HUES48 (cell line): ENCODE results near the gene MYBPC1.
"Not testable (repeated sequence)": the region's sequence is repeated elsewhere in the genome, so short reads cannot be mapped to it uniquely, and the experiment has no call there.

Experiments
- H3K27ac ChIP-seq: one replicate; pipeline ENCODE4 v1.7.0; 2013; ENCODE audit warnings: low read depth, low read length, inconsistent platforms
- H3K27me3 ChIP-seq: 2 replicates; pipeline ENCODE4 v1.6.1; 2013; ENCODE audit warnings: mild to moderate bottlenecking, low read length; ENCODE audit not compliant: control insufficient read depth, insufficient read depth
- H3K36me3 ChIP-seq: 2 replicates; pipeline ENCODE4 v1.6.1; 2013; ENCODE audit warnings: low read length; ENCODE audit not compliant: control insufficient read depth, insufficient read depth
- H3K4me1 ChIP-seq: 2 replicates; pipeline ENCODE4 v1.6.1; 2013; ENCODE audit warnings: mild to moderate bottlenecking, low read length; ENCODE audit not compliant: control insufficient read depth, insufficient read depth
- H3K4me3 ChIP-seq: 2 replicates; pipeline ENCODE4 v1.5.1; 2013; ENCODE audit warnings: mild to moderate bottlenecking, low read depth, low read length
- H3K9ac ChIP-seq: 2 replicates; pipeline ENCODE4 v1.6.1; 2013; ENCODE audit warnings: mild to moderate bottlenecking, low read depth, low read length, moderate library complexity
- H3K9me3 ChIP-seq: 2 replicates; pipeline ENCODE4 v1.6.1; 2013; ENCODE audit warnings: low read length; ENCODE audit not compliant: control insufficient read depth, insufficient read depth

The MYBPC1 gene

GRCh38 chr12:101678081-101678480 lies 83.3 kb downstream of the MYBPC1 start:
- Histone ChIP-seq H3K27ac (no peak overlapping the region), H3K9me3 (no peaks in the 10 kb centered on the region), H3K4me3 (no peak overlapping the region), H3K27me3 (no peaks in the 10 kb centered on the region), H3K36me3 (no peaks in the 10 kb centered on the region), H3K9ac (no peak overlapping the region), H3K4me1 (no peaks in the 10 kb centered on the region)

GRCh38 chr12:101680240-101680639 lies 85.5 kb downstream of the MYBPC1 start:
- Histone ChIP-seq H3K27me3 (no peaks in the 10 kb centered on the region), H3K4me1 (peaks cover 12% of the 10 kb centered on the region; the same call in 1 of the 2 replicates), H3K36me3 (no peaks in the 10 kb centered on the region), H3K9ac (no peak overlapping the region), H3K4me3 (no peak overlapping the region), H3K9me3 (no peaks in the 10 kb centered on the region), H3K27ac (no peak overlapping the region)

GRCh38 chr12:101680647-101681046 lies 85.9 kb downstream of the MYBPC1 start:
- Histone ChIP-seq H3K9ac (no peak overlapping the region), H3K27ac (no peak overlapping the region), H3K36me3 (no peaks in the 10 kb centered on the region), H3K4me3 (no peak overlapping the region), H3K9me3 (no peaks in the 10 kb centered on the region), H3K27me3 (no peaks in the 10 kb centered on the region), H3K4me1 (peaks cover 16% of the 10 kb centered on the region; the same call in 1 of the 2 replicates)

GRCh38 chr12:101681627-101682026 lies 86.9 kb downstream of the MYBPC1 start:
- H3K4me1 ChIP-seq = peaks cover 17% of the 10 kb centered on the region; the same call in 1 of the 2 replicates
- not testable (repeated sequence) for H3K9me3 ChIP-seq, H3K27me3 ChIP-seq, H3K36me3 ChIP-seq, H3K4me3 ChIP-seq, H3K27ac ChIP-seq, H3K9ac ChIP-seq

- no peaks in the 10 kb centered on the region for H3K36me3 ChIP-seq
- no peak overlapping the region for H3K27ac ChIP-seq
- no peak overlapping the region for H3K4me3 ChIP-seq
- peaks cover 17% of the 10 kb centered on the region; the same call in 1 of the 2 replicates for H3K4me1 ChIP-seq
- H3K27me3 ChIP-seq = no peaks in the 10 kb centered on the region
- H3K9me3 ChIP-seq = no peaks in the 10 kb centered on the region
- no peak overlapping the region for H3K9ac ChIP-seq
These were observed 90.3 kb downstream of the MYBPC1 start for GRCh38 chr12:101685092-101685491.

- no peak overlapping the region for H3K27ac ChIP-seq
- H3K9me3 ChIP-seq = no peaks in the 10 kb centered on the region
- no peaks in the 10 kb centered on the region for H3K36me3 ChIP-seq
These were observed 91.4 kb downstream of the MYBPC1 start for GRCh38 chr12:101686176-101686575.

GRCh38 chr12:101690544-101691098 lies 95.8 kb downstream of the MYBPC1 start:
- Histone ChIP-seq H3K4me1 (0 out of 2 replicates have a peak, but pooled peaks cover 2% of the 10 kb centered on the region), H3K27ac (no peak overlapping the region), H3K36me3 (no peaks in the 10 kb centered on the region), H3K27me3 (peaks cover 3% of the 10 kb centered on the region), H3K4me3 (no peak overlapping the region), H3K9ac (no peak overlapping the region), H3K9me3 (no peaks in the 10 kb centered on the region)

More at GRCh38 chr12:101686176-101686575, 91.4 kb downstream of the MYBPC1 start:
- Histone ChIP-seq H3K9ac (no peak overlapping the region), H3K4me1 (peaks cover 17% of the 10 kb centered on the region; the same call in 1 of the 2 replicates), H3K4me3 (no peak overlapping the region), H3K27me3 (no peaks in the 10 kb centered on the region)

- Histone ChIP-seq H3K27ac (no peak overlapping the region), H3K36me3 (no peaks in the 10 kb centered on the region), H3K4me3 (no peak overlapping the region), H3K9ac (no peak overlapping the region), H3K4me1 (peaks cover 4% of the 10 kb centered on the region; the same call in 1 of the 2 replicates), H3K9me3 (no peaks in the 10 kb centered on the region), H3K27me3 (peaks cover 12% of the 10 kb centered on the region)
These were observed 96.8 kb downstream of the MYBPC1 start for GRCh38 chr12:101691503-101692096.

GRCh38 chr12:101694297-101694848 lies 99.6 kb downstream of the MYBPC1 start:
- Histone ChIP-seq H3K27ac (no peak overlapping the region), H3K27me3 (peaks cover 19% of the 10 kb centered on the region), H3K9me3 (no peaks in the 10 kb centered on the region), H3K4me3 (no peak overlapping the region), H3K4me1 (peaks cover 9% of the 10 kb centered on the region; the same call in 1 of the 2 replicates), H3K36me3 (no peaks in the 10 kb centered on the region), H3K9ac (no peak overlapping the region)

GRCh38 chr12:101694986-101695385 lies 100.2 kb downstream of the MYBPC1 start:
- Histone ChIP-seq H3K27me3 (peaks cover 19% of the 10 kb centered on the region), H3K36me3 (no peaks in the 10 kb centered on the region), H3K4me1 (peaks cover 9% of the 10 kb centered on the region; the same call in 1 of the 2 replicates), H3K9ac (no peak overlapping the region), H3K27ac (no peak overlapping the region), H3K9me3 (no peaks in the 10 kb centered on the region), H3K4me3 (no peak overlapping the region)

- no peaks in the 10 kb centered on the region for H3K9me3 ChIP-seq
- H3K4me1 ChIP-seq = peaks cover 13% of the 10 kb centered on the region
- no peak overlapping the region for H3K4me3 ChIP-seq
- H3K36me3 ChIP-seq = no peaks in the 10 kb centered on the region
- H3K9ac ChIP-seq = no peak overlapping the region
- no peak overlapping the region for H3K27ac ChIP-seq
- peaks cover 19% of the 10 kb centered on the region for H3K27me3 ChIP-seq
These were observed 100.9 kb downstream of the MYBPC1 start for GRCh38 chr12:101695706-101696105.
